Measurements from ENCODE around the gene TIMM22. TPM values are rescaled to one million over a fixed set of nuclear protein-coding genes. Genes with fewer than 3 reads are reported as not detected.

The TIMM22 gene
- total and polyA plus RNA-seq, 2 of the 4 experiments (the other 2 are of a cell fraction): 12.7 to 12.9 TPM

DNA sequence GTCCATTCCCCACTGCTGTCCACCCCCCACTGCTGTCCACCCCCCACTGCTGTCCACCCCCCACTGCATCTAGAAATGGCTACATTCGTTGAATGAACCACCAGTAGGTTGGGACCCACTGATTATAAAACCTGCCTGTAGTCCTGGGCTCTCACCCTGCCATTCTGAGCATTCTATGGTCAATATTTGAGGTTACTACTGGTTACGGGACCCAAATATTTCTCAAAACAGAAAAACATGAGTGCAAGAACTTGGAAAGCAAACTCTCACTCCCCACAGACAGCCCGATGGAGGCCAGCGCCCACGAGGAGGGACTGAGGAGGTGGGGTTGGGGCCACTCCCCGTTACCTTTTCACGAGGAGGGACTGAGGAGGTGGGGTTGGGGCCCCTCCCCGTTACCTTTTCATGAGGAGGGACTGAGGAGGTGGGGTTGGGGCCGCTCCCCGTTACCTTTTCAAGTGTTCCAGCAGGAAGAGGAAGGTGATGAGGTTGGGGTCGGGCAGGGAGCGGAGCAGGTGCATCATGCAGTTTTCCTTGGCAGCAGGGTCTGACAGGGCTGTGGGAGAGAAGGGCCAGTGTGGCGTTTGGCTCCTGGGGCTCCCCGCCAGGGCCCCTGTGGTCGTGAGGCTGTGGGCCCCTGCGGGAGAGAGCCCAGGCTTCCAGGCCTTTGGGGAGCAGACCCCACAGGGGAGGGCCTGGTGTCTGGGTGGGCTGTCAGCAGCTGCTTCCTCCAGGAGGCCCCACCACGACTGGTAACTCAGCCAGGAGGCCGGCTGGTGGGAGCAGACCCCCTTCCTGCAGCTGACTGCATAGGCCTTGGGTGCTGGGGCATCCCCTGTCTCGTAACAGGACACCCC is 12.5 kb downstream of the TIMM22 start:
- Histone ChIP-seq H3K4me2 (ENCODE audit: low read depth, low read length) (no peak overlapping the region), H3K18ac (ENCODE audit: low read depth, low read length) (no peak overlapping the region), H3K36me3 (ENCODE audit: control insufficient read depth, insufficient read depth, low read length) (peaks cover 61% of the 10 kb centered on the region), H3K4me1 (ENCODE audit: control insufficient read depth, insufficient read depth, low read length) (peaks cover 6% of the 10 kb centered on the region; the same call in 1 of the 2 replicates), H4K5ac (ENCODE audit: low read depth, low read length) (no peak overlapping the region), H4K8ac (ENCODE audit: low read depth in 2 of 2, low read length in 2 of 2) (no peak overlapping the region), H3K4ac (ENCODE audit: low read depth, low read length) (no peak overlapping the region), H2AFZ (replicated peaks; ENCODE audit: low read length, poor library complexity) (no peak overlapping the region), H3K9me1 (ENCODE audit: insufficient read depth, low read length) (no peaks in the 10 kb centered on the region), H3K9ac (ENCODE audit: low read depth, low read length) (no peak overlapping the region), H2AK5ac (ENCODE audit: low read depth, low read length) (no peak overlapping the region), H3K79me1 (ENCODE audit: low read depth in 1 of 2, low read length in 2 of 2) (peaks cover 0 to 11% of the 10 kb centered on the region in 2 experiments; a peak in 3 of 4 replicates), H3K9me3 (ENCODE audit: control insufficient read depth, insufficient read depth, low read length) (no peaks in the 10 kb centered on the region), H2BK15ac (ENCODE audit: low read depth, low read length) (no peak overlapping the region), H3K27me3 (ENCODE audit: control insufficient read depth, insufficient read depth, low read length) (no peaks in the 10 kb centered on the region), H2BK20ac (ENCODE audit: low read depth, low read length) (no peak overlapping the region), H4K91ac (ENCODE audit: insufficient read depth, low read depth, low read length) (no peak overlapping the region), H2AK9ac (replicated peaks; ENCODE audit: low read depth, low read length, poor library complexity) (no peak overlapping the region), H2BK120ac (ENCODE audit: low read depth, low read length) (no peak overlapping the region), H3K23ac (ENCODE audit: low read depth, low read length) (no peak overlapping the region), H4K20me1 (ENCODE audit: insufficient read depth, low read length) (peaks cover 13% of the 10 kb centered on the region; the same call in 1 of the 2 replicates), H3K14ac (replicated peaks; ENCODE audit: low read depth, low read length) (no peak overlapping the region), H2BK5ac (ENCODE audit: low read depth, low read length, poor library complexity, severe bottlenecking) (no peak overlapping the region), H3K56ac (ENCODE audit: extremely low read depth, insufficient read depth, low read length) (no peak overlapping the region), H3K4me3 (ENCODE audit: insufficient read depth, low read depth, low read length) (no peak overlapping the region), H3K27ac (ENCODE audit: insufficient read depth, low read length) (no peak overlapping the region)
- dilution Hi-C loops (cut with HindIII; ENCODE audit: low sequenced_read_pairs, unreplicated experiment): no loop called here
- TF ChIP-seq SMC3 (IDR thresholded peaks at IDR 0.05; ENCODE audit: low read depth, low read length) (no peak), BHLHE40 (IDR thresholded peaks at IDR 0.05; ENCODE audit: low read depth, low read length) (no peak)
- intact Hi-C loops (cut with micrococcal nuclease): no loop called here
- no peak for ATAC-seq (ENCODE audit: low read depth)
- no peak for DNase-seq
- ChIA-PET CTCF (no interaction called here), POLR2A (ENCODE audit: unreplicated experiment) (no interaction called here)
- no TSS peak for BruUV-seq (replicated peaks)
- in situ Hi-C loops (cut with MboI; ENCODE audit: low sequenced_read_pairs): no loop called here
- 90% methylated on average over 2 of the region's 19 CpGs; no CpG with 5 or more reads in 1 of the 2 experiments for WGBS, 2 experiments (ENCODE audit: extremely low coverage in 2 of 2, insufficient read length in 1 of 2)
